Middle frontal gyrus (tissue), 1 donor: ENCODE results near the gene CFAP73.
"Not testable (repeated sequence)": the region's sequence is repeated elsewhere in the genome, so short reads cannot be mapped to it uniquely, and the experiment has no call there.

Source experiments
- DNase-seq: peaks from one replicate; pipeline ENCODE4 v3.0.0-alpha.2; 2015; ENCODE audit warnings: low spot score; ENCODE audit errors: extremely low spot score

The CFAP73 gene

DNA sequence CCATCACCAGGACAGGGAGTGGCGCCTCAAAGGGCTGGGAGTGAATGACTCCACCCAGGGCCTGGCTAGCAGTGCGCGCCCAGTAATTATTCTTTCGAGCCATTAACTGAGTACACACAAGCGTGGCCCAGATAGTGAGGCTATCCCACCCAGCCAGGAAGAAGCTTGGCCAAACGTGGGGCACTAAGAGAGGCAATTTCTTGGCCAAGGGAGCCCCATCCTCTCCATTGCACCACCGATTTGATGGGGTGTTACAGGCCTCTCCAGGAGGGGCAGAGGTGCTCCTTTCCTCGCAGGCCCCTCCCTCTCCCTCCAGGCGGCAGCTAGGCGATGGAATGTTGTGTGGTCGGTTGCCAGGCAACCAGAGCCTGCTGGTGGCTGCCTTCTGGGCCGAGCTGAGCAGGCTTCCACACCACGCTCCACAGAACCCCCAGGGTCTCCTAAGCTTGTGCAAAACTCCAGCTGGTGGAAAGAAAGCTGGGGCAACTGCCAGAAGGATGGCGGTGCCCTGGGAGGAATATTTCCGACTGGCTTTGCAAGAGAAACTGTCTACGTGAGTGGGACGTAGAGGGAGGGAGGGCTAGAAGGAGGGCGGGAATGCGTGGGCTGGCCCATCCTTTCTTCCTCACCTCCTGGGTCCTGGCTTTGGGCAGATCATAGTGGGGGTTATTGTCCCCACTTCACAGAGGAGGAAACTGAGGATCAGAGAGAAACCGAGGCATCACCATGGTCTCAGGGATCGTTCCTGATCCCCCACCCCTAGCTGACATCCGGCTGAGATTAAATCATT is at the start of gene CFAP73:
CFAP73 (plus strand) TSS at position 364 of the 790 bp plus-strand sequence; CDS start at position 498, 134 bp downstream.
- DNase-seq, result peak; percentile 60

DNA sequence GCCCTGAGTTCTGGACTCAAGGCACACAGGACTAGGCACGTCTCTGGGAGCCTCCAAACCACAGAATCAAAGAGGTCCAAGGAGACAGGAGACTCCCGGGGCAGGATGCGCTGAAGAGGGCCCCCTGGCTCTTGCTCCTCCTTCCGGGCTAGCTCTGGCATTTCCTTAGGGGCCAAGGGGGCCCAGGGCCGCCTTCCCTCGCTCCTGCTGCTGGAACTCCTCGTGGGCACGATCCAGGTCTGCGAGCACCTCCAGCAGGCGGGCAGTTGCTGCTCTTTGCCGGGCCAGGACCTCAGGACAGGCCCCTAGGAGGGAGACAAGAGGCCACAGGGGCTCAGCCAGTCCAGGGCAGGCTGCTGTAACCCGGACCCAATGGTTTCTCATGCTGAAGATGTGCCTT is 49.8 kb upstream of the CFAP73 start:
- no peak for DNase-seq

GRCh38 chr12:113101751-113102150 is 47.8 kb upstream of the CFAP73 start:
- DNase-seq, result no peak

- no peak for DNase-seq
These were observed 46.7 kb upstream of the CFAP73 start for GRCh38 chr12:113102811-113103210.

GRCh38 chr12:113103756-113104450 is 45.6 kb upstream of the CFAP73 start:
- DNase-seq, result no peak

- DNase-seq, result no peak
These were observed 44.5 kb upstream of the CFAP73 start for GRCh38 chr12:113104953-113105510.

GRCh38 chr12:113105606-113106271 is 43.8 kb upstream of the CFAP73 start:
- DNase-seq, result no peak

- DNase-seq, result no peak
These were observed 43.2 kb upstream of the CFAP73 start for GRCh38 chr12:113106361-113106760.

- no peak for DNase-seq
These were observed 41.2 kb upstream of the CFAP73 start for GRCh38 chr12:113108308-113108707.

GRCh38 chr12:113109360-113109759 is 40.2 kb upstream of the CFAP73 start:
- DNase-seq, result no peak

- DNase-seq, result no peak
These were observed 39.5 kb upstream of the CFAP73 start for GRCh38 chr12:113109872-113110599.

DNA sequence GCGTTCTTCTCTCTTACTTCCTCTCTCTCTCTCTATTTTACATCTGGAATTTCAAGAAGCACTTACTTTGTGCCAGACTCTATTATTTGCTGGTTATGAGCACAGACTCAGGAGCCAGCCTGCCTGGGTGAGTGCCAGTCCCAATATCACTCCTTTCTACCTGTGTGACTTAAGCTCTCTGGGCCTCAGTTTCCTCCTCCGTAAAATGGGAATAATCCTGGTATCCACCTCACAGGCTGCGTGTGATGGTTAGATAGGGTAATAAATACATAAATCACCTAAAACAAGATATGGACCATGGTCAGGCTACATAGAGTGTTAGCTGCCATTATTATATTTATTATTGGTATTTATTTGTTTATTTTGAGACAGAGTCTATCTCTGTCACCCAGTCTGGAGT is 38.3 kb upstream of the CFAP73 start:
- DNase-seq, result no peak

DNA sequence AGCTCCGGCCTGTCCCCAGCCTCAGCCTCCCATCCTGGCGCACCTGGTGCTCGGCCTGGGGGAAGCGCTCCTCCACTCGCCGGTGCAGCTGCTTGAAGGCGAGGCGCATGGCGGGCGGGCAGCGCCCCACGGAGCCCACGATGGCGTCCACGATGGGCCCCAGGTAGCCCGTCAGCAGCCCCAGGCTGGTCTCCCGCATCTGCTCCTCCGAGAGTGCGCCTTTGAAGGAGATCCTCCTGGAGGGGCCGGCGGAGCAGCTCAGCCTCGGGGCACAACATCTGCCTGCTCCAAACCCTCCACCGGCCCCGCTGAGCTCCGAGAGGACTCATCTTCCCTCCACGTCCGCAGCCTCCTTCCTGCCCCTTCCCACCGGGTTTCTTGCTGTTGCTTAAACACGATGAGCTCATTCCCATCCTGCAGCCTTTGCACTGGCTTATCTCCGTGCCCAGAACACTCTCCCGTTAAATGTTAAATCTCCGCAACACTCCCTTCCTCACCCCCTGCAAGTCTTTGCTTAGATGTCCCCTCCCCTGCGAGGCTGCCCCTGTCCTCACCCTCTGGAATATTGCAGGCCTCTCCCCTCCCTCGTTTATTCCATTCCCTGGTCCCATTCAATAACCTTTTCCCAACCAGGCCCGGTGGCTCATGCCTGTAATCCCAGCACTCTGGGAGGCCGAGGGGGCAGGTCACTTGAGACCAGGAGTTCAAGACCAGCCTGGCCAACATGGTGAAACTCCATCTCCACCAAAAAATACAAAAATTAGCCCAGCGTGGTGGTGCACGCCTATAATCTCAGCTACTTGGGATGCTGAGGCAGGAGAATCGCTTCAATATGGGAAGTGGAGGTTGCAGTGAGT is 37.3 kb upstream of the CFAP73 start:
- no peak for DNase-seq

DNA sequence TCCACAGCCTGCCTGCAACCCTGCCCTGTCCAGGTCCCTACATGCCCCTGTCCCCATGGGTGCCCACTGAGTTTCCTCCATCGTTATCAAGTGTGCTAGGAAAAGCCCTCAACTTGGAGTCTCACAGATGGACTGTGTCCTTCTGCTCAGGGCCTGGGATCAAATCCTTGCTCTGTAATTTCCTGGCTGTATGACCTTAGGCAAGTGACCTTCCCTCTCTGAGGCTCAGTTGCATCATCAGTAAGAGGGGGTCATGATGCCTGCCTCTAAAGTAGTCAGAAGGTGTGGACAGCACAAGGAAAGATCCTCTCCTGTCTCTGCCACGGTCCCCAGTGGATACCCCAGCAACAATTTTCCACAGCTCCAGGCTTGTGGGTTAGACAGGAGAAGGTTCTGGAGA is 36.1 kb upstream of the CFAP73 start:
- no peak for DNase-seq

- no peak for DNase-seq
These were observed 34.9 kb upstream of the CFAP73 start for GRCh38 chr12:113114447-113115178.

DNA sequence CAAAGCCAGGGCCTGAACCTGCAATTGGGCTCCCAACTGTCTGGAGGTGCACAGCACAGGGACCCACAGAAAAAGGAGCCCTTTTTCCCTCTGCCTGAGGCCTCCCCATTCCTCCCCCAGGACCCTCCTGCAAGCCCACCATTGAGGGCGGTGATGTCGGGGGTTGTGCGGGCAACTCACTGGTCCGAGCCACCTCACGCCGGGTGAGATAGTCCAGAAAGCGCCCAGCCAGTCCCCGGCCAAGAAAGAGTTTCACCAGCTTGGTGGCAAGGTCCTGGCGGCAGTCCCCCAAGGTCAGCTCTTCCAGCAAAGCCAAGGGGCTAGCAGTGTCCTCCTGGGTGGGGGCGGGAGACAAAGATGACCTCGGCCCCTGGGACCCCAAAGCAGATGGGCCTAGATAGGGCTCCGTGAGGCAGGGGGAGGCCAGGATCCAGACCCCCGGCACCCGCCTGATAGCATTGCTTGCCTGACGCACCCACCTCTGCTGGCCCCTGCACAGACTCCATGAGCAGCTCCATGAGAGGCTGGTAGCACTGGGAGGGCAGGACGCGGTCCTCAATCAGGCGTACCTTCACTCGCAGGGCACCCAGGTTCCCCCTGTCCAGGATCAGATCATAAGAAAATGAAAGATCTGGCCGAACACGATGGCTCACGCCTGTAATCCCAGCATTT is 33.9 kb upstream of the CFAP73 start:
- no peak for DNase-seq

DNA sequence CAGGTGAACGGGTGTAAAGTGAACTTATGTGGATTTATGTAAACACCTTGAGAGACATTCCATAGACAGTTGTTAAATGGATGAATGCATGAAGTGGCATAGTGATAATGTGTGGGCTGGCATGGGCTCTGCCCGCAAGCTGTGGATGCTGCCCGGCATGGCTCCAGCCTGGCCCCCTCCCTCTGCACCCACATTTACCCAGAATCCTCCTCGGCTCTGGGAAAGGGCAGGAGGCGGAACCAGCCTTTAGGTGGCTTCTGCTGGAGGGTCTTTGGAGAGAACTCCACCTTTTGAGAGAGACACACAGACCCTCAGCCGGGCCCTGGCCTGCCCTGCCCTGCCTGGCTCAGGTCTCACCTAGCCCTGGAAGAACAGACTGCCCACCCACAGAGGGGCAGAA is 32.6 kb upstream of the CFAP73 start:
- DNase-seq, result no peak

DNA sequence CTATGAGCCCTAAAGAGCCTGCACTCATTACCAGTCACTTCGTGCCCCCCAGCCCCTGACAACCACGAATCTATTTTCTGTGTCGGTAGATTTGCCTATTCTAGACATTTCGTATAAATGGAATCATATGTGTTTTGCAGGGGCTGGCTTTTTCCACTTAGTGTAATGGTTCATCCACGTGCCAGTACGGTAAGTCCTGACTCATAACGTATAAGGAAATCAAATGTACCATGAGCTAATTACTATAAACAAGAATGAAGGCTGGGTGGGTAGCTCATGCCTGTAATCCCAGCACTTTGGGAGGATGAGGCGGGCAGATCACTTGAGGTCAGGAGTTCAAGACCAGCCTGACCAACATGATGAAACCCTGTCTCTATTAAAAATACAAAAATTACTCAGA is 31.8 kb upstream of the CFAP73 start:
- not testable (repeated sequence) for DNase-seq

GRCh38 chr12:113118142-113118541 is 31.4 kb upstream of the CFAP73 start:
- no peak for DNase-seq
